Middle frontal gyrus (tissue), 1 donor: Measurements from ENCODE around the gene GPR15LG.
"Not testable (repeated sequence)": the region's sequence is repeated elsewhere in the genome, so short reads cannot be mapped to it uniquely, and the experiment has no call there.

ENCODE experiments used
- DNase-seq: peaks from one replicate; pipeline ENCODE4 v3.0.0-alpha.2; 2015; ENCODE audit warnings: low spot score; ENCODE audit errors: extremely low spot score

Gene GPR15LG

GRCh38 chr10:84164442-84164841 is 9.2 kb upstream of the GPR15LG start:
- no peak for DNase-seq

- no peak for DNase-seq
Observed at GRCh38 chr10:84166620-84167288, 6.8 kb upstream of the GPR15LG start.

GRCh38 chr10:84167289-84167653 is 6.3 kb upstream of the GPR15LG start:
- not testable (repeated sequence) for DNase-seq

- not testable (repeated sequence) for DNase-seq
Observed at GRCh38 chr10:84168382-84168781, 5.2 kb upstream of the GPR15LG start.

- DNase-seq, result not testable (repeated sequence)
Observed at GRCh38 chr10:84171237-84171636, 2.4 kb upstream of the GPR15LG start.

- DNase-seq, result not testable (repeated sequence)
Observed at GRCh38 chr10:84171700-84172466, 1.7 kb upstream of the GPR15LG start.

- DNase-seq, result no peak
Observed at GRCh38 chr10:84172467-84173356, 889 bp upstream of the GPR15LG start.

- DNase-seq, result no peak
Observed at GRCh38 chr10:84175436-84175835, 1.8 kb downstream of the GPR15LG start.

- no peak for DNase-seq
Observed at GRCh38 chr10:84176351-84176750, 2.8 kb downstream of the GPR15LG start.

- DNase-seq, result no peak
Observed at GRCh38 chr10:84176836-84177474, 3.4 kb downstream of the GPR15LG start.

GRCh38 chr10:84177541-84178141 is 4.0 kb downstream of the GPR15LG start:
- no peak for DNase-seq

GRCh38 chr10:84178160-84178609 is 4.6 kb downstream of the GPR15LG start:
- no peak for DNase-seq

GRCh38 chr10:84179059-84179710 is 5.6 kb downstream of the GPR15LG start:
- peak; percentile 64 for DNase-seq

- not testable (repeated sequence) for DNase-seq
Observed at GRCh38 chr10:84180386-84180785, 6.8 kb downstream of the GPR15LG start.

- DNase-seq, result no peak
Observed at GRCh38 chr10:84181631-84182030, 8.0 kb downstream of the GPR15LG start.

GRCh38 chr10:84184517-84184916 is 10.9 kb downstream of the GPR15LG start:
- no peak for DNase-seq

GRCh38 chr10:84185526-84186175 is 12.1 kb downstream of the GPR15LG start:
- no peak for DNase-seq

- DNase-seq, result no peak
Observed at GRCh38 chr10:84188815-84189214, 15.2 kb downstream of the GPR15LG start.

- no peak for DNase-seq
Observed at GRCh38 chr10:84190621-84191020, 17.0 kb downstream of the GPR15LG start.

- DNase-seq, result no peak
Observed at GRCh38 chr10:84191106-84191505, 17.5 kb downstream of the GPR15LG start.
